ENCODE data around the gene LRRC28. TPM values are rescaled to one million over a fixed set of nuclear protein-coding genes. Genes with fewer than 3 reads are reported as not detected.

LRRC28 gene
- total RNA-seq, 3 donors from 2014 or later (not counting 1 experiment from before 2014, with no cell fraction given): 18.2 to 20.9 (median 18.7) TPM

- Histone ChIP-seq H3K36me3 (ENCODE audit: control insufficient read depth, insufficient read depth, low read length) (no peaks in the 10 kb centered on the region), H3K27ac (ENCODE audit: low read length) (no peak overlapping the region), H3K9me3 (ENCODE audit: control insufficient read depth, insufficient read depth, low read length) (no peaks in the 10 kb centered on the region), H3K27me3 (ENCODE audit: control insufficient read depth, insufficient read depth, low read length) (no peaks in the 10 kb centered on the region), H3K4me3 (ENCODE audit: low read length) (no peak overlapping the region), H3K4me1 (ENCODE audit: control insufficient read depth, insufficient read depth, low read length) (no peaks in the 10 kb centered on the region)
- Mint-ChIP-seq H3K27ac (no peak overlapping the region), H3K9me3 (no peaks in the 10 kb centered on the region), H3K4me3 (no peak overlapping the region), H3K36me3 (peaks cover 16% of the 10 kb centered on the region), H3K27me3 (ENCODE audit: low read depth in 2 of 2) (no peaks in the 10 kb centered on the region), H3K4me1 (no peaks in the 10 kb centered on the region)
- no peak for ATAC-seq
- intact Hi-C loops (cut with micrococcal nuclease): no loop called here
- no peak for TF ChIP-seq CTCF (IDR thresholded peaks at IDR 0.05)
- DNase-seq: no peak
Measured at GRCh38 chr15:99295840-99296239, 44.6 kb downstream of the LRRC28 start.

GRCh38 chr15:99296386-99296785, 45.1 kb downstream of the LRRC28 start:
- peaks cover 16% of the 10 kb centered on the region for H3K36me3 Mint-ChIP-seq
- TF ChIP-seq CTCF (IDR thresholded peaks at IDR 0.05): no peak
- no peaks in the 10 kb centered on the region for H3K4me1 Mint-ChIP-seq
- no peak overlapping the region for H3K27ac Mint-ChIP-seq
- H3K27me3 Mint-ChIP-seq (ENCODE audit: low read depth in 2 of 2): no peaks in the 10 kb centered on the region
- Histone ChIP-seq H3K4me1 (ENCODE audit: control insufficient read depth, insufficient read depth, low read length) (no peaks in the 10 kb centered on the region), H3K27me3 (ENCODE audit: control insufficient read depth, insufficient read depth, low read length) (no peaks in the 10 kb centered on the region), H3K27ac (ENCODE audit: low read length) (no peak overlapping the region), H3K36me3 (ENCODE audit: control insufficient read depth, insufficient read depth, low read length) (no peaks in the 10 kb centered on the region), H3K4me3 (ENCODE audit: low read length) (no peak overlapping the region), H3K9me3 (ENCODE audit: control insufficient read depth, insufficient read depth, low read length) (no peaks in the 10 kb centered on the region)
- no peak for ATAC-seq
- 93% methylated on average over 2 of the region's 2 CpGs for WGBS (ENCODE audit: insufficient coverage)
- H3K4me3 Mint-ChIP-seq: no peak overlapping the region
- no peaks in the 10 kb centered on the region for H3K9me3 Mint-ChIP-seq
- intact Hi-C loops (cut with micrococcal nuclease): no loop called here
- DNase-seq: no peak

DNA sequence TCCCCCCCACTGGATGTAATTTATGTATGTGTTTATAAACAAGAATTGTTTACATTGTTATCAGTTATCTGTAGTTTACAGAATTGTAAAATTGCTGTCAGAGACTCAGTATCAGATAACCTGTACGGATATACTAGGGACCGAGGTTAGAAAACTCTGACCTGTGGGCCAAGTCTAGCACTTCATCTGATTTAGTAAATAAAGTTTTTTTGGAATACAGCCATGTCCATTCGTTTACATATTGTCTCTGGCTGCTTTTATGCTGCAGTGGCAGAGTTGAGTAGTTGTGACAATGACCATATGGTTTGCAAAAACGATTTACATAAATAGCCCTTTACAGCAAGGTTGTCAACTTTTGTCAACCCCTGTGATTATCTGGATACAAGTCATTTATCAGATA, 52.6 kb downstream of the LRRC28 start:
- intact Hi-C loops (cut with micrococcal nuclease): no loop called here
- H3K4me1 Mint-ChIP-seq: no peaks in the 10 kb centered on the region
- no peak for TF ChIP-seq CTCF (IDR thresholded peaks at IDR 0.05)
- DNase-seq: no peak
- Histone ChIP-seq H3K27ac (ENCODE audit: low read length) (no peak overlapping the region), H3K4me3 (ENCODE audit: low read length) (no peak overlapping the region), H3K36me3 (ENCODE audit: control insufficient read depth, insufficient read depth, low read length) (no peaks in the 10 kb centered on the region), H3K4me1 (ENCODE audit: control insufficient read depth, insufficient read depth, low read length) (no peaks in the 10 kb centered on the region), H3K9me3 (ENCODE audit: control insufficient read depth, insufficient read depth, low read length) (no peaks in the 10 kb centered on the region), H3K27me3 (ENCODE audit: control insufficient read depth, insufficient read depth, low read length) (no peaks in the 10 kb centered on the region)
- no peaks in the 10 kb centered on the region for H3K9me3 Mint-ChIP-seq
- H3K4me3 Mint-ChIP-seq: no peak overlapping the region
- H3K27ac Mint-ChIP-seq: no peak overlapping the region
- no peaks in the 10 kb centered on the region for H3K36me3 Mint-ChIP-seq
- no peak for ATAC-seq
- H3K27me3 Mint-ChIP-seq (ENCODE audit: low read depth in 2 of 2): no peaks in the 10 kb centered on the region
- 92% methylated on average over 3 of the region's 4 CpGs for WGBS (ENCODE audit: insufficient coverage)

DNA sequence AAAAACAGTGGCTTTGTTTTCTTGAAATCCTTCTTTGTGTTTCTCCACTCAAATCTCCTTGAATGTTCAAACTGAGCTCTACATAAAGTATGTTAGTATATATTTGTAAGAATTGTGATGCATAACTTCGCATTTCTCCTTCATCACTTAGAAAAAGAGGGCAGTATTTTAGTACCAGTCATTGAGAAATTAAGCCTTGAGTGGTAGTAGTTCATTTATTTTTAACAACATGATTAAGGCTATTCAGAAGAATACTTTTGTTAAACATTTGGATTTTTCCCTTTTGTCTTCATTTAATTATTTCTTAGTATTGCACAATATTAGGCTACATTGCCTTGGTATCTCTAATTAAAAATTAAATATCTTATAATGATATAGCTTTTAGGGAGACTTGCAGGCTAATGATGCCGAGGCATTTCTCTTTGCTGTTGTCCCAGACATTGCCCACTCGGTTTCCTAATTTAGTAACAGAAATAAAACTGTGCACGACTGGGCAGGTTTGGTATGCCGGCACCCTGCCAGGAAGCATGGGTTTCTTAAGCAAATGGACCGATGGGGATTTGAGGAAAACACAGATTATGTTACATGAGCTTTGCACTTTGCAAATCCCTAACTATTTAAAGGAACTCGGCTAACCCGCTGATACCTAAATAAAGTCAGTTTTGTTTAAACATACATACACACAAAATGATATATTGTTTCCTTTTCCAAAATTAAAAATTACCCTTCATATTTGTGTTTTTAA, 54.7 kb downstream of the LRRC28 start:
- Histone ChIP-seq H3K27me3 (ENCODE audit: control insufficient read depth, insufficient read depth, low read length) (no peaks in the 10 kb centered on the region), H3K4me3 (ENCODE audit: low read length) (no peak overlapping the region), H3K36me3 (ENCODE audit: control insufficient read depth, insufficient read depth, low read length) (no peaks in the 10 kb centered on the region), H3K9me3 (ENCODE audit: control insufficient read depth, insufficient read depth, low read length) (no peaks in the 10 kb centered on the region), H3K27ac (ENCODE audit: low read length) (no peak overlapping the region), H3K4me1 (ENCODE audit: control insufficient read depth, insufficient read depth, low read length) (no peaks in the 10 kb centered on the region)
- no peaks in the 10 kb centered on the region for H3K9me3 Mint-ChIP-seq
- H3K4me3 Mint-ChIP-seq: no peak overlapping the region
- no peaks in the 10 kb centered on the region for H3K36me3 Mint-ChIP-seq
- ATAC-seq (no peak), DNase-seq (no peak)
- intact Hi-C loops (cut with micrococcal nuclease): no loop called here
- no peak for TF ChIP-seq CTCF (IDR thresholded peaks at IDR 0.05)
- WGBS (ENCODE audit: insufficient coverage): 97% methylated on average over 7 of the region's 8 CpGs
- H3K4me1 Mint-ChIP-seq: peaks cover 0 to 3% of the 10 kb centered on the region in 2 donors
- H3K27ac Mint-ChIP-seq: no peak overlapping the region
- no peaks in the 10 kb centered on the region for H3K27me3 Mint-ChIP-seq (ENCODE audit: low read depth in 2 of 2)
